NCI-H128 (cell line): ENCODE data around the gene TRDN.
"Not testable (repeated sequence)": the region's sequence is repeated elsewhere in the genome, so short reads cannot be mapped to it uniquely, and the experiment has no call there.

Experiments used
- DNase-seq: peaks from one replicate; lab custom pipeline; 2025; ENCODE audit not compliant: unreplicated experiment; lab: John Stamatoyannopoulos, UW

The TRDN gene

DNA sequence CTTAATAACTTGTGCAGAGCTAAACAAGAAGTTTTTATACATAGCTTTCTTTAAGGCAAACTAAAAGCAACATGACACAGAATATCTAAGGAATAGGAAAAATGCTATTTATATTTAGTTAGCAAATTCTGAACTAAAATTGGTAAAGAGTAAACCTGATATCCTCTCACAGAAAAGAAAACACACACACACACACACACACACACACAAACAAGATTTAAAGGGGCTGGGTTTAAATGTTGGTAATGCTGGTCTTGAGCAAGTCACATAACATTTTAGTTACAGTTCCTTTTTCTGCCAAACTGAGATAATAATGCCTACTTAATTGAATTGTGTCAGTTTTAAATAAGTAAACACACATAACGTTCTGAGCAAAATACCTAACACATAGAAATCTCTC lies 1.6 kb downstream of the TRDN start:
- no peak for DNase-seq

DNA sequence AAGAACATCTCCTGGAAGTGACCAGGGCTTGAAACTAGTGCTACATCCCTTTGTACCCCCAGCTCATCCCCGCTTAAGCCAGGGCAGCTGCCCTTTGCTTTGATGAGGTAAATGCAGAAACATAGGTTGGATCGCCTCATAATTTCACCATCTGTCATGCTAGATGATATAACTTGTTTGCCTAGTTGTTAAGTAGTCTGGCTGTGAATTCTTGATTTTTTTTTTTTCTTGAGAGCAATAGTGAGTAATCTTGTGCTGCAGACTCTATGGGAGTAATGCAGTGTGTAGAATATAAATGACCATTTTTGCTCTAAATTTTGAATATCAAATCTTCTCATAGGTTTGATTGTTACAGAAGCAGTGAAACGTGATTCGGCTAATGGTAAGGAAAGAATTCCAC lies 4.1 kb downstream of the TRDN start:
- DNase-seq, result no peak

- no peak for DNase-seq
Measured at GRCh38 chr6:123629258-123629941, 7.3 kb downstream of the TRDN start.

- no peak for DNase-seq
Measured at GRCh38 chr6:123625696-123626095, 11.1 kb downstream of the TRDN start.

DNA sequence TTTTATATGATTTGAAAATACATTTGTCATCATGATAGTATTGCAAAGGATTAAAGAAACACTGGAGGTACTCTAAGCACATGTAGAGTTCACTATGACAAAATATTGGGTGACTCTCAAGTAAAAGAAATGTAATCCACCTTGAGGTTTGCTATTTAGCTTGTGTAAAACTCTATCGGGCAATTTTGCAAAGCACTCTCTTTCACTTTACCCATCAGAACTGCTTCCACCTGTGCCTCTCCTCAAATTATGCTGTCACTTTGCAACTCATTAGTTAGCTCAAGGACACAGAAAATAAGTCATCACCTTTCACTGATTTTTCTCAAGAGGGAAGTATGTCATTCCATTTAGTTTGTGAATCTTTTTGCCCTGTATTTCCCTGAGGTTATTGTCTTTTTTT lies 14.0 kb downstream of the TRDN start:
- DNase-seq, result no peak

DNA sequence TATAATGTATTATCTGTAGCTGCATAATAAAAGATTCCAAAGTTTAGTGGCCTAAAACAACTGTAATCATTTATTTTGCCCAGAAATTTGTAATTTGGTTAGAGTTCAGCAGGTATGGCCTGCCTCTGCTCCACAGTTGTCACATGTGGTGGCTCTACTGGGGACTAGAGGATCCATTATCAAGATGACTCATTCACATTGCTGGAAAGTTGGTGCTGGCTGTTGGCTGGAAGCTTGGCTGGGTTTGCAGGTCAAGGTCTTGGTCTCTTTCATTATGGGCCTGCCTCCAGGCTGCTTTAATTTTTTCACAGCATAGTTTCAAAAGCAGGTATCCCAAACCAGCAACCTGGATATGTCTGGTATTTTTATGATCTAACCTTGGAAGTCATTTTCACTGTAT lies 17.6 kb downstream of the TRDN start:
- DNase-seq, result no peak

- DNase-seq, result no peak
Measured at GRCh38 chr6:123616942-123617341, 19.8 kb downstream of the TRDN start.

DNA sequence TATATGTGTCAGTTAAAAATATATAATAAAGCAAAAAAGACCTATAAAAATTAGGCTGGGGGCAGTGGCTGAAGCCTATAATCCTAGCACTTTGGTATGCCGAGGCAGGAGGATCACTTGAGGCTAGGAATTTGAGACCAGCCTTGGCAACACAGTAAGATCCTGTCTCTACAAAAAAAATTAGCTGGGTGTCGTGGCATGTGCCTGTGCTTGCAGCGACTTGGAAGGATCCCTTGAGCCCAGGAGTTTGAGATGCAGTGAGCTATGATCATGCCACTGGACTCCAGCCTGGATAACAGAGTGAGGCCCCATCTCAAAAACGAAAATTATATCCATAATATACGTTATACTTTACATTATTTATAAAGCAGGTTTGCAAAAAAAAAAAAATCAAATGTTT lies 20.7 kb downstream of the TRDN start:
- DNase-seq, result no peak

DNA sequence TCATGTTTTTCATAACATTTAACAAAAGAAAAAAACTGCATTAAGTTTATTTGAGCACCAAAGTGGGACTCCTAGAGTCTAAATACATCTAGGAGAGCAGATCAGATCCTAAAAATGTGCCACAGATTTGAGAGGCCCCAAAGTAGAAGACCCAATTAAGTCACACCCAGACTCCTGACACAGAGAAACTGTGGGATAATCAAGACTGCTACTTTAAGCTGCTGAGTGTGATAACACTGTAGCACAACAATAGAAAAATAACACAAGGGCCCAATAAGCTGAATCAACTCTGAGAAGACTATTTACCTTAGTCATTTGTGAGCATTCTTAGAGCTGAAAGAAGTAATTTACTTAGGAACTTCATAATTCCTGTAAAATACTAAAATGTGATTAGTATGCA lies 26.0 kb downstream of the TRDN start:
- DNase-seq, result no peak

DNA sequence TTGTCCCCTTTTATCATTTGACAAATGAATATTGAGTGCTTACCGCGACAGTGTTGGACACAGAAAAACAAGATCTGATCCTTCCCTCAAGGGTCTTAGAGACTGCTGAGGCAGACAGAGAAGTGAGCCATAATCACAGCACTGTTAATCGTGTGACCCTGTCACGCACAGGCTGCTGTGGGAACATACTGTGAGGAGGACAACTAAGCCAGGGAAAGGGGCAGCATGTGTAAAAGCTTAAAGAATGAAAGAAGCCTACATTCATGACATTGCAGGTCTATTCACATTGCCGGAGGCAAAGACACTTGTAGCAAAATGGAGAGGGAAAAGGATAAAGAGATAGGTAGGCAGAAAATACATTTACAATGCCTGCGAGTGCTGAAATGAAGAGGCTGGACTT lies 32.7 kb downstream of the TRDN start:
- no peak for DNase-seq

DNA sequence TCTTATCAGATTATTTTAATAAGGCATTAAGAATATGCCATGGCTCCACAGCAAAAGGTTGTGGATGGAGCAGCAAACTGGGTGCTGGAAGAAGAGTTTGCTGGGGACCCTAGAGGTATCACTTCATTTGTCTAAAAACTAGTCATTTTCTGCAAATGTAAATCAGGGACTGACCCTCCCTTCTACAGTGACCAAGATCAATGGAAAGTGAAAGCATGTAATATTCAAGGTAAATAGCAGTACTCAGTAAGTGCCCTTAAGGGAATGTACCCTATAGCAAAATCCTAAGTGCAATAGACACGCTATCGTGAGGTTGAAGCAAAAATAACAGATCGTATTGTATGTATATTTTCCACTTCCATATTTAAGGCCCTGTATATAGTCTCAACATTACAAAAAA lies 38.7 kb downstream of the TRDN start:
- DNase-seq, result no peak

DNA sequence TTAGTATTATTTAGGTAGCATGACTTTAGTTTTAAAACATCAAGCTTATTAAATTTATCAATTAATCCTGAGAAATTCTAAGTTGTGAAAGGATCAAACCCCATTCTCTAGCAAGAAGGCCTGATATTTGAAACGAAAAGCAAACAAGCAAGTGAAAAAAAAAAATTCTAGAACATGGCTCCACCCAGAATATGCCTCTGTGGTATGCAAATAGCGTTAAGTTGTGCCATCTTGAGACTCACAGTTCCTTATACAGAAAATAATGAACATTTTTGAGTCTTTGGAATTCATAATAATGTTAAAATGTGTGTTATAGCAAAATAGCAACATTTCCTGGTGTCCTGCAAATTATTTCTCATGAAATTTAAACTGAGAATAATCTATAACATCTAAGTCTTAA lies 42.0 kb downstream of the TRDN start:
- DNase-seq, result no peak

DNA sequence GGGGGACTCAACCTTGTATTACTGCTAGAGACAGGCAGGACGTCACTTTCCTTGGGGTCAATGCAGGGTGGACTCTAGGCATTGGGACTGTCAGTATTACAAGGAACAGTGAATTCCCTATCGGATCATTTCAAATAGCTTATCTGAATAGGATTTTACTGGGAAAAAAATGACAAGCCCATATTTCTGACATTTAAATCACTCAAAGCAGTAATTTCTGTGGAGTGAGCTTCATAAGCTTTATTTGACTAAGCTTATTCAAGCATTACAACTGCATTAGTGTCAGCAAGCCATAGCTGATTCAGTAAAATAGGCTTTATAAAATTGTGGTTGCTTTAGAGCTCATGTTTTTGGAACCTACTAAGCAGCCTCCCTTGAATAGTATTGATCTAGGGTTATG lies 44.3 kb downstream of the TRDN start:
- DNase-seq, result no peak

GRCh38 chr6:123589973-123590372 lies 46.8 kb downstream of the TRDN start:
- no peak for DNase-seq

DNA sequence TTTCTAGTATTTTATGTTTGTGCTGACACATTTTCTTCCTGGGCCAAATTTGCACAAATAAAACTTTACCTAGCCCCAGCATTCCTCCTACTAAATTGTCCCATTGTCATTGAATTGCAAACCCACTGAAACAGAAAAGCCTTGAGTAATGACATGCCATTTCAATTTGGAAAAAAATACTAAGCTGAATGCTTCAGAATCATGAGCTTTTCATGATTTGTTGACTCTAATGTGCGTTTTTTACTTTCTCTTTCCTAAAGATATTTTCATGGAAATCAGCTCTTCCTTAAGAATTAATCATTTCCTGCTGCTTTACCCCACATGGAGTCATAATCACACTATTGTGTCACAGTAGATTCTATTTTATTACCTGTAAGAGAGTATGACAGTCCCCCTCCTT lies 47.4 kb downstream of the TRDN start:
- no peak for DNase-seq

DNA sequence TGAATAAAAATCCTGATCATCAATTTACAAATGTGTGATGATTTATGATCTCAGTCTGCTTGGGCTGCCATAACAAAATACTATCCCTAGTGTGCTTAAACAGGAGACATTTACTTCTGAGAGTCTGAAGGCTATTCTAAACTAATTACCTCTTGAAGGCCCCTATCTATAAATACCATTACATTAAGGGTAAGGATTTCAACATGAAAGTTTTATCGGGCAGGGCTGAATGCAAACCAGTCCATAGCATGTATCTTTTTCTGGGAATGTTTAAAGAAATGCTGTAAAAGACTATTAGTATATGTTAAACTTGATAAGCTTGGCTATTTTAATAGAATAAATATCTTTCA lies 48.2 kb downstream of the TRDN start:
- no peak for DNase-seq

DNA sequence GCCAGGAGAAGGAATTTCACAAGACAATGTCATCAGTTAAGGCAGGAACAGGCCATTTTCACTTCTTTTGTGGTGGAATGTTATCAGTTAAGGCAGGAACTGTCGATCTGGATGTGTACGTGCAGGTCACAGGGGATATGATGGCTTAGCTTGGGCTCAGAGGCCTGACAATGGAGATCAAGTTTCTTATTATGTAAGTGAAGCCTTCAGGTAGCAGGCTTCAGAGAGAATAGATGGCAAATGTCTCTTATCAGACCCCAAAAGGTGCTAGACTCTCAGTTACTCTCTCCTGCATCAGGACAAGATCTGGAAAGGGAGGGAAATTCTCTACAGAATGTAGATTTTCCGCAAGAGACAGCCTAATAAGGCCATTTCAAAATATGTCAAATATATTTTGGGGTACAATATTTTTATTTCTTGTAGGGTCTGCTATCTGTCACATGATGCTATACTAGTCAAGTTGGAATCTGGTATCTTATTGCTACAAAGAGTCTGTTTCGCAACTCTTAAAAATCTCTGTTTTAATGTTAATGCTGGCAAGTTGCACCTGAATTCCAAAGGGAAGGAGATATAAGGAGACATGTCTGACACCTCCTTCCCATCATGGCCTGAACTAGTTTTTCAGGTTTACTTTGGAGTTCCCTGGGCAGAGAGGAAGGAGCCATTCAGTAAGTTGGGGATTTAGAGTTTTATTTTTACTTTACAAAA lies 48.8 kb downstream of the TRDN start:
- no peak for DNase-seq

DNA sequence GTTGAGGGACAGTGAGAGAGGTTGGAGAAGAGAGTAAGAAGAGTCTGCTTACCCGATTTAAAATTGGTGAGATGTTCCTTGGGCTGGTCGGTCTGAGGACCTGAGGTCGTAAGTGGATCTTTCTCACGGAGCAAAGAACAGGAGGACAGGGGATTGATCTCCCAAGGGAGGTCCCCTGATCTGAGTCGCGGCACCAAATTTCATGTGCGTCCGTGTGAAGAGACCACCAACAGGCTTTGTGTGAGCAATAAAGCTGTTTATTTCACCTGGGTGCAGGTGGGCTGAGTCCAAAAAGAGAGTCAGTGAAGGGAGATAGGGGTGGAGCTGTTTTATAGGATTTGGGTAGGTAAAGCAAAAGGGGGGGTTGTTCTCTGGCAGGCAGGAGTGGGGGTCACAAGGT lies 49.3 kb downstream of the TRDN start:
- not testable (repeated sequence) for DNase-seq

DNA sequence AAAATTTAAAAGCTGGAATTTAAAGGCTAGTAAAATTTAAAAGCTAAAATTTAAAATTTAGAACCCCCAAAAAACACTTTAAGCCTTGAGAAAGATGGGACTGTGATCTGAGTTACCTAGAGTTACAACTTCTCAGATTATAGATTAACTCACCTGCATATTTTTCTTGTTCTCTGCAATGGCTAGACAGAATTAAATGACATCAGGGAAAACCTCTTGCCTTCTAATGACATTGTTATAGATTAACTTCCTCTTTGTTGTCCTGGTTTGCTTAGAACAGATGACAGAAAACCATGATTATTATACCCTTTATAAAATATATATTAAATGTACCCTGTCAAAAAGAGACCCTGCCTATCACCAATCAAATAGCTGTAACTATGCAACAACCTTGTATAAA lies 56.4 kb downstream of the TRDN start:
- no peak for DNase-seq

DNA sequence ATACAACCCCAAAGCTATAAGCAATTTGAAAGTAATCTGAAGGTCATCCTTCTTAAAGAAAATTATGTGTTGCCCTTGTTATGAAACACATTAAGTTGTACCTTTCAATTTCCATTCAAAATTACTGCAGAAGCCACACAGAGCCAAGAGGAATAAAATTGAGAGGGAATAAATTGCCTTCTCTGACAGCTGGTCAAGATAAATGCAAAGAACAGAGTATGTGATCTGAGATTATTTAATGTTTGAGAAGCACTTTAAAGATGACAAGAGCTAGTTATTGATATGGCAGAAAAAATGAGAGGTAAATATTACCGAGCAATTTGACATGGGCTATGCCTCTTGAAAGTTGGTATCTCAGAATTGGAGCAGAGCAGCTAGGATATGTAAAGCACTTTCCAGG lies 61.6 kb downstream of the TRDN start:
- DNase-seq, result no peak

DNA sequence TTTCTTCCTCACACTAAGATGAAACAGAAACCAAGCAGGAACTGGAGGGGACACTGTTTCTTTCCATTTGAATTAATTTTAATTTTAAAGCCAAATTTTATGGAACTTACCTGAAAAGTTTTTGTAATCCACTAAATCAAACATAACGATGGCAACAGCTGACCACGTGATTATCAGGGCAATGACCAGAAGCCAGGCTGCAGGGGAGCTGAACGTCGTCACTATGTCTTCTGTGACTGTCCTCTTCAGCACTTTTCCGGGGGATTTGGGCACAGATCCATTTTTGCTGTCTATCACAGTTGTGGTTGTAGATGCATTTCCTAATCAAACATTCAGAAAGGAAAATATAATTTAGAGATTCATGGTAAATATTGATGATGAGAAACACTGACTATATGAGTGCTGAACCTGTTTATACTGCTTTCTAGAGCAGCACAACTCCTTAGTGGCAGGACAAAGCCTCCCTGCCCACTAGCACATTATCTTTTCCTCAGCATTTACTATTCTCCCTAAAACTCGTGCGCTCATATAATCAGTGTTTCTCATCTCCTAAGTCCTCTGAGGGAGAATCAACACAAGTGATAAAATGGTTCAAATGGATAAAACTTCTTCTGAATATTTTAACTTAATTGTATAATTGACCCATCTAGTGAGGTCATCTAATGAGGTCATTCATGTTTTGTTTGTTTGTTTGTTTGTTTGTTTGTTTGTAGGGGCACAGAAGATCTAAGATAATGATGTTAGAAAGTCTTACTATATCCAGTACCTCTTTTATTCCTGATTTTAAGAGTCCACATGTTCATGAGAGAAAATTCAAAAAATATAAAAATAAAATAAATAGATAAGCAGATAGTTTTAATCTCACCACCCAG lies 65.7 kb downstream of the TRDN start:
- DNase-seq, result no peak

DNA sequence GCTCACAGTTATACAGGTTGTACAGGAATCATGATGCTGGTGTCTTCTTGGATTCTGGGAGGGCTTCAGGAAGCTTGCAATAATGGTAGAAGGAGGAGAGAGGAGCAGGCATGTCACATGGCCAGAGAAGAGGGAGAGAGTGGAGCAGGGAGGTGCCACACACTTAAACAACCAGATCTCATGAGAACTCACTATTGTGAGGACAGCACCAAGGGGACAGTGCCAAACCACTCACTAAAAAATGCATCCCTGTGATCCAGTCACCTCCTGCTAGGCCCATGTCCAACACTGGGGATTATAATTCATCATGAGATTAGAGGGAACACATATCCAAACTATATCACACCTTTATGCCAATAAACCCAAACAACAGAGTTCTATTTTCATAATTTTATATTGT lies 67.2 kb downstream of the TRDN start:
- no peak for DNase-seq
